PC-9 (cell line): Measurements from ENCODE around the gene STH. TPM values are rescaled to one million over a fixed set of nuclear protein-coding genes. Genes with fewer than 3 reads are reported as not detected.

Experiments used
- BruUV-seq: library from RNA; stranded (reverse); fragments of 400-500 nt; replicated peaks from 2 replicates; lab custom pipeline; 2021; lab: Mats Ljungman, UMichigan
- CTCF ChIA-PET: fragments of 300-600 bp; sonication (Branson Sonifier 250); formaldehyde crosslinking; loops from one replicate; lab custom pipeline; 2022; ENCODE audit warnings: antibody characterized with exemption; lab: Charles Lee
- POLR2A ChIA-PET: fragments of 300-600 bp; sonication (Branson Sonifier 250); formaldehyde crosslinking; loops from one replicate; lab custom pipeline; 2022; ENCODE audit warnings: antibody characterized with exemption; ENCODE audit not compliant: unreplicated experiment; lab: Charles Lee
- DNase-seq, 2 experiments: peaks; one replicate each; pipeline versions ENCODE4 v3.0.0 to v3.0.0-alpha.2; 2015 to 2022; ENCODE audit warnings: mixed read lengths in 1 of 2
- H2AFZ ChIP-seq: fragments of 200-600 bp; sonication (generic); 2 replicates; pipeline ENCODE4 v1.8.1; 2017; ENCODE audit warnings: antibody characterized with exemption
- H3F3A ChIP-seq: fragments of 200-600 bp; sonication (generic); 2 replicates; pipeline ENCODE4 v1.8.1; 2017; ENCODE audit warnings: antibody characterized with exemption, mild to moderate bottlenecking, low read depth; ENCODE audit not compliant: insufficient read depth
- H3K27ac ChIP-seq: fragments of 200-600 bp; sonication (generic); 2 replicates; pipeline ENCODE4 v1.6.1; 2016; ENCODE audit warnings: mixed run types
- H3K27me3 ChIP-seq: fragments of 200-600 bp; sonication (generic); 2 replicates; pipeline ENCODE4 v1.6.1; 2016; ENCODE audit warnings: low read depth, mixed run types; ENCODE audit not compliant: insufficient read depth
- H3K36me3 ChIP-seq: fragments of 200-600 bp; sonication (generic); 2 replicates; pipeline ENCODE4 v1.6.1; 2016; ENCODE audit warnings: low read depth, mixed run types
- H3K4me1 ChIP-seq: fragments of 200-600 bp; sonication (generic); replicated peaks from 2 replicates; pipeline ENCODE4 v1.6.1; 2016; ENCODE audit warnings: mixed run types; ENCODE audit not compliant: insufficient read depth
- H3K4me2 ChIP-seq: fragments of 200-600 bp; sonication (generic); 2 replicates; pipeline ENCODE4 v1.6.1; 2017; ENCODE audit warnings: mixed run types
- H3K4me3 ChIP-seq: fragments of 200-600 bp; sonication (generic); 2 replicates; pipeline ENCODE4 v1.6.1; 2016; ENCODE audit warnings: mixed run types
- H3K79me2 ChIP-seq: fragments of 200-600 bp; sonication (generic); 2 replicates; pipeline ENCODE4 v1.6.1; 2017; ENCODE audit warnings: low read depth, mixed run types
- H3K9me2 ChIP-seq: fragments of 200-600 bp; sonication (generic); 2 replicates; pipeline ENCODE4 v1.8.1; 2017; ENCODE audit warnings: mild to moderate bottlenecking; ENCODE audit not compliant: insufficient read depth
- H3K9me3 ChIP-seq: fragments of 200-600 bp; sonication (generic); 2 replicates; pipeline ENCODE4 v1.8.1; 2016; ENCODE audit warnings: low read depth; ENCODE audit not compliant: insufficient read depth
- H4K20me1 ChIP-seq: fragments of 200-600 bp; sonication (generic); 2 replicates; pipeline ENCODE4 v1.8.1; 2017; ENCODE audit not compliant: insufficient read depth
- EZH2 ChIP-seq: fragments of 200-600 bp; sonication (generic); IDR thresholded peaks from 2 replicates; pipeline ENCODE4 v1.8.0; 2017; ENCODE audit warnings: antibody characterized with exemption, low read depth
- intact Hi-C: fragments of 100-400 bp; cut with micrococcal nuclease; formaldehyde crosslinking; loops from one replicate; pipeline ENCODE4 v1.10.0; 2022; ENCODE audit not compliant: unreplicated experiment
- total RNA-seq: library from RNA; stranded (reverse); gene quantifications from 2 replicates; pipeline ENCODE4 v1.2.3, GENCODE V29; 2021
- TF ChIP-seq, protein P1 (sequence below): fragments of 200-600 bp; sonication (generic); conservative IDR thresholded peaks from 2 replicates; pipeline ENCODE4 v1.6.1; 2017; ENCODE audit warnings: mixed run types, antibody characterized with exemption, mild to moderate bottlenecking, moderate library complexity

The STH gene
- total RNA-seq, 1 experiment from 2014 or later, result not detected

DNA sequence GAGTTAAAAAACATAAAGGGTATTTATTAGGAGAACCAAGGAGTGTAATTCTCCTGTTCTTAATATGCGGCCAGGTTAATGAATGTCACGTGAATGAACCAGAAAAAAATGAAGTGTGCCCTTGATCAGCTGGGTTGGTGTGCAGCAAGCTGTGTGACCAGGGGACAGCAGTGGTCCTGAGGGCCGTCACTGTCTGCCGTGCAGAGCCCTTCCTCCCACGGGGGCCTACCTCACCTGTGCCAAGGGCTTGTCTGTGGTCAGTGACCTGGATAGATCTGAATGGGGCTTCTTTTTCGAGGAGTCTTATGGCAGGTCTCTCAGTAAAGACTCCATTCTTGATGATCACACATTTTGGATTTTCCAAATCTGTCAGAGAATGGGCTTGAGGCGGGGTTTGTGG, 17.7 kb upstream of the STH start:
- no peaks in the 10 kb centered on the region for H3K9me3 ChIP-seq
- no peaks in the 10 kb centered on the region for H3K4me1 ChIP-seq
- H3K79me2 ChIP-seq, result no peaks in the 10 kb centered on the region
- no peaks in the 10 kb centered on the region for H3K9me2 ChIP-seq
- no peak overlapping the region for H3K4me3 ChIP-seq
- ChIA-PET CTCF (no interaction called here), POLR2A (no interaction called here)
- no peak overlapping the region for H3K27ac ChIP-seq
- no peaks in the 10 kb centered on the region for H3K36me3 ChIP-seq
- TF ChIP-seq EZH2, result no peak
- TF ChIP-seq, protein P1, sequence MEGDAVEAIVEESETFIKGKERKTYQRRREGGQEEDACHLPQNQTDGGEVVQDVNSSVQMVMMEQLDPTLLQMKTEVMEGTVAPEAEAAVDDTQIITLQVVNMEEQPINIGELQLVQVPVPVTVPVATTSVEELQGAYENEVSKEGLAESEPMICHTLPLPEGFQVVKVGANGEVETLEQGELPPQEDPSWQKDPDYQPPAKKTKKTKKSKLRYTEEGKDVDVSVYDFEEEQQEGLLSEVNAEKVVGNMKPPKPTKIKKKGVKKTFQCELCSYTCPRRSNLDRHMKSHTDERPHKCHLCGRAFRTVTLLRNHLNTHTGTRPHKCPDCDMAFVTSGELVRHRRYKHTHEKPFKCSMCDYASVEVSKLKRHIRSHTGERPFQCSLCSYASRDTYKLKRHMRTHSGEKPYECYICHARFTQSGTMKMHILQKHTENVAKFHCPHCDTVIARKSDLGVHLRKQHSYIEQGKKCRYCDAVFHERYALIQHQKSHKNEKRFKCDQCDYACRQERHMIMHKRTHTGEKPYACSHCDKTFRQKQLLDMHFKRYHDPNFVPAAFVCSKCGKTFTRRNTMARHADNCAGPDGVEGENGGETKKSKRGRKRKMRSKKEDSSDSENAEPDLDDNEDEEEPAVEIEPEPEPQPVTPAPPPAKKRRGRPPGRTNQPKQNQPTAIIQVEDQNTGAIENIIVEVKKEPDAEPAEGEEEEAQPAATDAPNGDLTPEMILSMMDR, result no peak
- no peaks in the 10 kb centered on the region for H3F3A ChIP-seq
- H3K27me3 ChIP-seq, result peaks cover 46% of the 10 kb centered on the region; the same call in 1 of the 2 replicates
- H3K4me2 ChIP-seq, result no peak overlapping the region
- H2AFZ ChIP-seq, result no peak overlapping the region
- DNase-seq, result no peak
- H4K20me1 ChIP-seq, result no peaks in the 10 kb centered on the region
- intact Hi-C loops, result no loop called here
- BruUV-seq, result no TSS peak

DNA sequence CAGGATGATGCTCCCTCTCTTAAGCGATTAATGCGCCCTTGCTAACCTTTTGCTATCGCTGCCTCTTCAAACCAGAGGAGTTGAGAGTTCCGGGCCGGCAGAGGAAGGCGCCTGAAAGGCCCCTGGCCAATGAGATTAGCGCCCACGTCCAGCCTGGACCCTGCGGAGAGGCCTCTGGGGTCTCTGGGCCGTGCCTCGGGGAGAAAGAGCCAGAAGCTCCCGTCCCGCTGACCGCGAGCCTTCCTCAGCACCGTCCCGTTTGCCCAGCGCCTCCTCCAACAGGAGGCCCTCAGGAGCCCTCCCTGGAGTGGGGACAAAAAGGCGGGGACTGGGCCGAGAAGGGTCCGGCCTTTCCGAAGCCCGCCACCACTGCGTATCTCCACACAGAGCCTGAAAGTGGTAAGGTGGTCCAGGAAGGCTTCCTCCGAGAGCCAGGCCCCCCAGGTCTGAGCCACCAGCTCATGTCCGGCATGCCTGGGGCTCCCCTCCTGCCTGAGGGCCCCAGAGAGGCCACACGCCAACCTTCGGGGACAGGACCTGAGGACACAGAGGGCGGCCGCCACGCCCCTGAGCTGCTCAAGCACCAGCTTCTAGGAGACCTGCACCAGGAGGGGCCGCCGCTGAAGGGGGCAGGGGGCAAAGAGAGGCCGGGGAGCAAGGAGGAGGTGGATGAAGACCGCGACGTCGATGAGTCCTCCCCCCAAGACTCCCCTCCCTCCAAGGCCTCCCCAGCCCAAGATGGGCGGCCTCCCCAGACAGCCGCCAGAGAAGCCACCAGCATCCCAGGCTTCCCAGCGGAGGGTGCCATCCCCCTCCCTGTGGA, 16.0 kb upstream of the STH start:
- Histone ChIP-seq H3K9me2 (no peaks in the 10 kb centered on the region), H3K27me3 (peaks cover 46% of the 10 kb centered on the region; the same call in 1 of the 2 replicates), H3K9me3 (no peaks in the 10 kb centered on the region), H3K79me2 (no peaks in the 10 kb centered on the region), H2AFZ (no peak overlapping the region), H4K20me1 (no peaks in the 10 kb centered on the region), H3K4me3 (no peak overlapping the region), H3K4me2 (no peak overlapping the region), H3F3A (no peaks in the 10 kb centered on the region), H3K4me1 (no peaks in the 10 kb centered on the region), H3K27ac (no peak overlapping the region), H3K36me3 (no peaks in the 10 kb centered on the region)
- ChIA-PET CTCF (interaction anchor here (0.5 kb wide), 1 partner anchor 8 kb away, joined by 4 read pairs; no protein-coding TSS in a partner anchor), POLR2A (no interaction called here)
- DNase-seq, result no peak
- TF ChIP-seq EZH2, result no peak
- TF ChIP-seq, protein P1, result no peak
- intact Hi-C loops, result no loop called here
- no TSS peak for BruUV-seq

DNA sequence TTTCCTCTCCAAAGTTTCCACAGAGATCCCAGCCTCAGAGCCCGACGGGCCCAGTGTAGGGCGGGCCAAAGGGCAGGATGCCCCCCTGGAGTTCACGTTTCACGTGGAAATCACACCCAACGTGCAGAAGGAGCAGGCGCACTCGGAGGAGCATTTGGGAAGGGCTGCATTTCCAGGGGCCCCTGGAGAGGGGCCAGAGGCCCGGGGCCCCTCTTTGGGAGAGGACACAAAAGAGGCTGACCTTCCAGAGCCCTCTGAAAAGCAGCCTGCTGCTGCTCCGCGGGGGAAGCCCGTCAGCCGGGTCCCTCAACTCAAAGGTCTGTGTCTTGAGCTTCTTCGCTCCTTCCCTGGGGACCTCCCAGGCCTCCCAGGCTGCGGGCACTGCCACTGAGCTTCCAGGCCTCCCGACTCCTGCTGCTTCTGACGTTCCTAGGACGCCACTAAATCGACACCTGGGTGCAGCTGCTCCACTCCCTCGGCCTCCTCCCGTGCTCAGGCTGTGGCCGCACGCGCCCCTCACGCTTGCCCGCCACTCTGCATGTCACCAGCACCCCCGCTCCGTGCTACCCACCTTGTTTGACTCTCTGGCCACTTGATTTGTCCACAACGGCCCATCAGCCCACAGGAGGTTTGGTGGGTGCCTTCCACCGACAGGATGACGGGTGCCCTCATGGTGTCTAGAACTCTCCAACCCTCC, 15.3 kb upstream of the STH start:
- intact Hi-C loops, result no loop called here
- no peak for DNase-seq
- Histone ChIP-seq H3K4me3 (no peak overlapping the region), H3K79me2 (no peaks in the 10 kb centered on the region), H2AFZ (no peak overlapping the region), H3K9me2 (no peaks in the 10 kb centered on the region), H3K27ac (no peak overlapping the region), H3K27me3 (peaks cover 46% of the 10 kb centered on the region; the same call in 1 of the 2 replicates), H3K9me3 (no peaks in the 10 kb centered on the region), H3K4me1 (no peaks in the 10 kb centered on the region), H4K20me1 (no peaks in the 10 kb centered on the region), H3K36me3 (no peaks in the 10 kb centered on the region), H3F3A (no peaks in the 10 kb centered on the region), H3K4me2 (no peak overlapping the region)
- TF ChIP-seq, protein P1, result no peak
- TF ChIP-seq EZH2, result no peak
- POLR2A ChIA-PET, result no interaction called here
- no TSS peak for BruUV-seq
- CTCF ChIA-PET, result no interaction called here
